Heart right ventricle (tissue), 16 donors: Measurements from ENCODE around the gene PWWP2A. TPM values are rescaled to one million over a fixed set of nuclear protein-coding genes. Genes with fewer than 3 reads are reported as not detected.

ENCODE experiments used
- ATAC-seq, 8 donors: fragments of 200-7000 bp; cut with Tn5 transposase; one replicate each; pipeline ENCODE4 v1.9.1; 2020; ENCODE audit warnings: mild to moderate bottlenecking in 8 of 8, moderate library complexity in 8 of 8, moderate number of reproducible peaks in 1 of 8
- DNase-seq, 2 donors: peaks; one replicate each; pipeline ENCODE4 v3.0.0-alpha.2; 2020
- H3K27ac ChIP-seq, 10 donors: fragments of 200-600 bp; sonication (generic) in 2 of 10; one replicate each; pipeline versions ENCODE4 v1.5.0 to v1.8.0; 2020 to 2022; ENCODE audit warnings: mild to moderate bottlenecking in 3 of 10
- H3K27me3 ChIP-seq, 7 donors: fragments of 200-600 bp; one replicate each; pipeline ENCODE4 v1.8.0; 2021 to 2022; ENCODE audit warnings: mild to moderate bottlenecking in 2 of 7
- H3K36me3 ChIP-seq, 9 donors: fragments of 200-600 bp; sonication (generic) in 1 of 9; one replicate each; pipeline versions ENCODE4 v1.5.0 to v1.8.0; 2020 to 2022; ENCODE audit warnings: mild to moderate bottlenecking in 2 of 9
- H3K4me1 ChIP-seq, 9 donors: fragments of 200-600 bp; sonication (generic) in 1 of 9; one replicate each; pipeline versions ENCODE4 v1.5.0 to v1.8.0; 2020 to 2022; ENCODE audit warnings: mild to moderate bottlenecking in 4 of 9
- H3K4me3 ChIP-seq, 10 donors: fragments of 200-600 bp; sonication (generic) in 2 of 10; one replicate each; pipeline versions ENCODE4 v1.5.0 to v1.8.0; 2020 to 2022; ENCODE audit warnings: mild to moderate bottlenecking in 7 of 10, moderate library complexity in 2 of 10
- H3K9me3 ChIP-seq, 11 donors: fragments of 200-600 bp in 10 of 11; sonication (generic) in 2 of 11; one replicate each; pipeline versions ENCODE4 v1.5.0 to v1.8.0; 2013 to 2022; ENCODE audit warnings: mild to moderate bottlenecking in 2 of 11, control low read depth in 1 of 11, moderate library complexity in 1 of 11
- CTCF ChIP-seq, 9 donors: fragments of 200-600 bp; sonication (generic) in 2 of 9; IDR thresholded peaks; one replicate each; pipeline versions ENCODE4 v1.5.0 to v1.8.0; 2021 to 2022; ENCODE audit warnings: antibody characterized with exemption in 9 of 9, mild to moderate bottlenecking in 5 of 9, moderate library complexity in 1 of 9
- WGBS, 2 donors: extraction: QIAGEN DNeasy Blood & Tissue Kit; methylation state at CpG; one replicate each; pipeline ENCODE4 v1.1.7; 2013; ENCODE audit warnings: inconsistent platforms in 1 of 2; 5-methylcytosine and 5-hydroxymethylcytosine counted together
- intact Hi-C, 10 donors: fragments of 100-400 bp; cut with DNase I; formaldehyde crosslinking; loops; one replicate each; pipeline versions ENCODE4 v1.11.1 to v1.14.2; 2022
- polyA plus RNA-seq, 2 donors: library from polyadenylated mRNA; stranded (reverse); fragments of 200-250 nt; gene quantifications; one replicate each; pipeline ENCODE4 v1.2.3, GENCODE V29; 2013
- total RNA-seq, 10 donors: library from RNA; stranded (reverse); fragmentation: NEBNext Ultra II Directional in 3 of 10; extraction: Animal tissue kit (Norgen Biotek cat#: 25700) in 3 of 10; gene quantifications; one replicate each; pipeline versions ENCODE4 v1.2.1 to v1.2.4, GENCODE V29; 2021 to 2023
- donor health status: Arrhythmogenic right ventricular cardiomyopathy.
- donor health status: ischemic (EF 13 %, LVEDD 7.1; RV severe dilation, severe dysfunction).
- donor health status: healthy with polysubstance abuse.
- donor health status: DM: no; HTN: yes; CAD: no.
- donor health status: DM: no; HTN: no; CAD: no.
- donor health status: ischemic (EF 25% LVEDD 6.9; RV normal size, moderate dysfunction).
- donor health status: ischemic (EF 25% LVEDD 5.7; RV mildly dilated, moderate dysfunction).
- donor health status: healthy.
- donor health status: DM: yes; HTN: yes; CAD: no.
- donor health status: Ischemic cardiomyopathy.
- donor health status: ischemic (EF 35%, LVEDD 5.7; RV mildly dilated, moderate dysfunction).
- donor health status: nonischemic (EF 11% LVEDD 7.7; RV severe dilation, severe dysfunction).
- donor health status: DM: yes; HTN: yes; CAD: no.
- donor health status: PGD.
- donor health status: ischemic (EF 29% LVEDD 5.4; RV normal size, mild dysfunction).
- donor health status: nonischemic (EF 23%, LVEDD 6.1; RV moderate dilation, normal function).

PWWP2A gene
- total and polyA plus RNA-seq, 12 donors, result 4.5 to 14.7 (median 12.0) TPM

GRCh38 chr5:160054047-160054446, 65.2 kb downstream of the PWWP2A start:
- DNase-seq (no peak), ATAC-seq (no peak)
- Histone ChIP-seq H3K4me3 (no peak overlapping the region), H3K27me3 (no peaks in the 10 kb centered on the region), H3K9me3 (peaks cover 0 to 9% (median 0%) of the 10 kb centered on the region in 11 donors), H3K4me1 (no peaks in the 10 kb centered on the region), H3K27ac (no peak overlapping the region), H3K36me3 (peaks cover 0 to 100% (median 67%) of the 10 kb centered on the region in 9 donors)
- TF ChIP-seq CTCF (IDR thresholded peaks at IDR 0.05), result no peak
- WGBS, 2 donors, result 98 to 100% methylated on average over 1 of the region's 1 CpG
- intact Hi-C loops, result no loop called here

DNA sequence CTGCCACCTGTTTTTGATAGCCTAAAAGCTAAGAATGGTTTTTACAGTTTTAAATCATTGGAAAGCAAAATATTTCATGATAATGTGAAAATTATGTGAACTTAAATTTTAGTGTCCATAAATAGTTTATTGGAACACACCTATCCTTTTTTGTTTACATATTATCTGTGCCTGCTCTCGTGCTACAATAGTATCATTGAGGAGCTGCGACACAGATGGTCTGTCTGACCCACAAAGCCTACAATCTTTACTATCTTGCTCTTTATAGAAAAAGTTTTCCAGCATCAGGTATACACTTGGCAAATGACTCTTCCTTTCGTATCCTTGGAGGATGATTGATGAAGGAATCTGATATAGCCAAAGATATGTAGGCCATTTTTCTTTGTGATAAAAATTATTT, 70.2 kb downstream of the PWWP2A start:
- Histone ChIP-seq H3K4me3 (no peak overlapping the region), H3K27ac (no peak overlapping the region), H3K9me3 (no peaks in the 10 kb centered on the region), H3K4me1 (peaks cover 0 to 19% (median 0%) of the 10 kb centered on the region in 9 donors), H3K36me3 (peaks cover 0 to 87% (median 41%) of the 10 kb centered on the region in 9 donors), H3K27me3 (no peaks in the 10 kb centered on the region)
- intact Hi-C loops, result no loop called here
- WGBS, 2 donors, result 64 to 84% methylated on average over 3 of the region's 3 CpGs
- TF ChIP-seq CTCF (IDR thresholded peaks at IDR 0.05), result no peak
- DNase-seq (no peak), ATAC-seq (no peak)

GRCh38 chr5:160048131-160048530, 71.1 kb downstream of the PWWP2A start:
- peak overlapping the region in 1 of 10 donors; percentile 34 for H3K27ac ChIP-seq

GRCh38 chr5:160047423-160047822, 71.8 kb downstream of the PWWP2A start:
- no peaks in the 10 kb centered on the region for H3K27me3 ChIP-seq
- DNase-seq (no peak), ATAC-seq (peak in 1 of 8 donors; percentile 41)
- no peaks in the 10 kb centered on the region for H3K9me3 ChIP-seq
- 79 to 86% methylated on average over 3 of the region's 3 CpGs for WGBS, 2 donors
- peaks cover 0 to 86% (median 33%) of the 10 kb centered on the region in 9 donors for H3K36me3 ChIP-seq
- no peak for TF ChIP-seq CTCF (IDR thresholded peaks at IDR 0.05)
- H3K4me3 ChIP-seq, result no peak overlapping the region
- peak overlapping the region in 3 of 10 donors; percentile 4 to 34 (median 9) for H3K27ac ChIP-seq
- peaks cover 0 to 19% (median 0%) of the 10 kb centered on the region in 9 donors for H3K4me1 ChIP-seq
- intact Hi-C loops, result no loop called here

More at GRCh38 chr5:160048131-160048530, 71.1 kb downstream of the PWWP2A start:
- TF ChIP-seq CTCF (IDR thresholded peaks at IDR 0.05), result no peak
- no peak for DNase-seq
- H3K4me1 ChIP-seq, result peaks cover 0 to 19% (median 0%) of the 10 kb centered on the region in 9 donors
- no peaks in the 10 kb centered on the region for H3K27me3 ChIP-seq
- no peaks in the 10 kb centered on the region for H3K9me3 ChIP-seq
- peak in 4 of 8 donors; percentile 12 to 68 (median 34) for ATAC-seq
- intact Hi-C loops, result no loop called here
- peaks cover 0 to 87% (median 36%) of the 10 kb centered on the region in 9 donors for H3K36me3 ChIP-seq
- no peak overlapping the region for H3K4me3 ChIP-seq
- WGBS, 2 donors, result 91 to 94% methylated on average over 9 of the region's 9 CpGs
